B cell (primary cell): ENCODE results near the gene PTPRN2. TPM values are rescaled to one million over a fixed set of nuclear protein-coding genes. Genes with fewer than 3 reads are reported as not detected.

Source experiments
- ATAC-seq: fragments of 200-7000 bp; cut with Tn5 transposase; one replicate; pipeline ENCODE4 v1.10.0; 2021; ENCODE audit warnings: low read depth, mild to moderate bottlenecking, moderate number of reproducible peaks, moderate library complexity
- CTCF ChIA-PET: fragments of 350-600 bp; sonication (Branson Sonifier 250); formaldehyde crosslinking; loops from one replicate; lab custom pipeline; 2021; ENCODE audit warnings: antibody characterized with exemption, inconsistent platforms; lab: Charles Lee
- POLR2A ChIA-PET: fragments of 350-600 bp; sonication (Branson Sonifier 250); formaldehyde crosslinking; loops from one replicate; lab custom pipeline; 2021; ENCODE audit warnings: antibody characterized with exemption; lab: Charles Lee
- DNase-seq: peaks from one replicate; pipeline ENCODE4 v3.0.0; 2013
- H2AFZ ChIP-seq: 2 replicates; pipeline ENCODE4 v1.6.1; 2012; ENCODE audit warnings: mild to moderate bottlenecking, low read depth, low read length; ENCODE audit not compliant: insufficient read depth, poor library complexity, severe bottlenecking
- H3K27ac ChIP-seq, 2 donors: 1 replicate in 1 of 2; 2 replicates in 1 of 2; pipeline ENCODE4 v1.5.1; 2012 to 2013; ENCODE audit warnings: low read length in 2 of 2, mild to moderate bottlenecking in 2 of 2, moderate library complexity in 1 of 2
- H3K27me3 ChIP-seq, 4 experiments: fragments of 200-600 bp in 1 of 4; sonication (generic) in 1 of 4; replicated peaks in 1 of 4; 1 replicate in 2 of 4; 2 replicates in 2 of 4; pipeline versions ENCODE4 v1.6.1 to v1.7.0; 2013 to 2016; ENCODE audit warnings: low read length in 3 of 4, mild to moderate bottlenecking in 2 of 4, mixed read lengths in 1 of 4, moderate library complexity in 1 of 4; ENCODE audit not compliant: insufficient read depth in 4 of 4, control insufficient read depth in 3 of 4; ENCODE audit errors: control extremely low read depth in 1 of 4
- H3K36me3 ChIP-seq, 2 experiments: replicated peaks in 1 of 2; 1 replicate in 1 of 2; 2 replicates in 1 of 2; pipeline versions ENCODE4 v1.6.1 to v1.7.1; 2013; ENCODE audit warnings: low read length in 1 of 2; ENCODE audit not compliant: insufficient read depth in 2 of 2, control insufficient read depth in 1 of 2; ENCODE audit errors: control extremely low read depth in 1 of 2, extremely low read depth in 1 of 2
- H3K4me1 ChIP-seq, 2 donors: fragments of 200-600 bp in 1 of 2; sonication (generic) in 1 of 2; 1 replicate in 1 of 2; 2 replicates in 1 of 2; pipeline versions ENCODE4 v1.5.1 to v1.6.1; 2013 to 2017; ENCODE audit warnings: low read length in 2 of 2; ENCODE audit not compliant: control insufficient read depth in 2 of 2, insufficient read depth in 2 of 2
- H3K4me2 ChIP-seq: replicated peaks from 2 replicates; pipeline ENCODE3; 2012; ENCODE audit warnings: mild to moderate bottlenecking, low read depth, low read length; ENCODE audit not compliant: poor library complexity, severe bottlenecking
- H3K4me3 ChIP-seq, 5 experiments: fragments of 200-600 bp in 1 of 5; sonication (generic) in 1 of 5; 1 replicate in 3 of 5; 2 replicates in 2 of 5; pipeline versions ENCODE4 v1.5.1 to v1.7.0; 2011 to 2016; ENCODE audit warnings: low read length in 4 of 5, mild to moderate bottlenecking in 4 of 5, low read depth in 2 of 5, control low read depth in 1 of 5, moderate library complexity in 1 of 5; ENCODE audit not compliant: insufficient read depth in 1 of 5; ENCODE audit errors: control extremely low read depth in 1 of 5, extremely low read depth in 1 of 5
- H3K79me2 ChIP-seq: fragments of 200-600 bp; sonication (generic); one replicate; pipeline ENCODE4 v1.6.0; 2016; ENCODE audit warnings: low read length; ENCODE audit not compliant: control insufficient read depth, insufficient read depth
- H3K9ac ChIP-seq: fragments of 200-600 bp; sonication (generic); 2 replicates; pipeline ENCODE4 v1.6.1; 2017; ENCODE audit warnings: mild to moderate bottlenecking, low read length, moderate library complexity
- H3K9me3 ChIP-seq, 3 donors: one replicate each; pipeline versions ENCODE4 v1.6.1 to v1.7.1; 2013; ENCODE audit warnings: low read length in 2 of 3; ENCODE audit not compliant: control insufficient read depth in 2 of 3, insufficient read depth in 1 of 3; ENCODE audit errors: control extremely low read depth in 1 of 3
- H4K20me1 ChIP-seq: 2 replicates; pipeline ENCODE4 v1.6.0; 2012; ENCODE audit warnings: mild to moderate bottlenecking, low read length; ENCODE audit not compliant: insufficient read depth, control insufficient read depth, poor library complexity, severe bottlenecking
- H3K27ac Mint-ChIP-seq: one replicate; pipeline ENCODE4 v1.8.0; 2021; ENCODE audit warnings: mixed read lengths
- H3K27me3 Mint-ChIP-seq: one replicate; pipeline ENCODE4 v1.8.0; 2021; ENCODE audit warnings: mixed read lengths
- H3K4me1 Mint-ChIP-seq: one replicate; pipeline ENCODE4 v1.8.0; 2021; ENCODE audit warnings: mixed read lengths
- H3K4me3 Mint-ChIP-seq: one replicate; pipeline ENCODE4 v1.8.0; 2021; ENCODE audit warnings: mixed read lengths
- H3K9me3 Mint-ChIP-seq: one replicate; pipeline ENCODE4 v1.8.0; 2022; ENCODE audit warnings: mixed read lengths; ENCODE audit not compliant: insufficient read depth
- CTCF ChIP-seq: fragments of 200-600 bp; IDR thresholded peaks from one replicate; pipeline ENCODE4 v1.8.0; 2022; ENCODE audit warnings: antibody characterized with exemption, mild to moderate bottlenecking
- EZH2 ChIP-seq: IDR thresholded peaks from 2 replicates; pipeline ENCODE4 v1.6.1; 2012; ENCODE audit warnings: borderline replicate concordance, low read depth, mild to moderate bottlenecking, moderate library complexity, low read length; ENCODE audit not compliant: insufficient read depth, poor library complexity, severe bottlenecking
- WGBS: methylation state at CpG from one replicate; pipeline ENCODE4 v1.1.5; 2013; ENCODE audit warnings: missing lambda C conversion rate; ENCODE audit not compliant: insufficient coverage; 5-methylcytosine and 5-hydroxymethylcytosine counted together
- intact Hi-C: fragments of 100-400 bp; cut with micrococcal nuclease; formaldehyde crosslinking; loops from one replicate; pipeline ENCODE4 v1.10.0; 2022
- polyA plus RNA-seq: library from polyadenylated mRNA; depleted of rRNA; stranded (reverse); fragments of >200 nt; gene quantifications from 2 replicates; pipeline ENCODE4 v1.2.3, GENCODE V29; 2012
- total RNA-seq, 2 donors: library from RNA; stranded (reverse); fragments of 120-200 nt in 1 of 2; gene quantifications; 1 replicate in 1 of 2; 2 replicates in 1 of 2; pipeline versions ENCODE4 v1.2.3 to v1.2.4, GENCODE V29; 2013 to 2022

PTPRN2 gene
- total and polyA plus RNA-seq, 2 donors (not counting 1 experiment from before 2014, with no cell fraction given) = 2.0 to 5.0 TPM

- Histone ChIP-seq H3K9me3 (peaks cover 0 to 24% (median 0%) of the 10 kb centered on the region in 3 donors), H3K27me3 (no peaks in the 10 kb centered on the region), H4K20me1 (no peaks in the 10 kb centered on the region), H2AFZ (no peak overlapping the region), H3K4me1 (no peaks in the 10 kb centered on the region), H3K79me2 (no peaks in the 10 kb centered on the region), H3K36me3 (no peaks in the 10 kb centered on the region), H3K27ac (no peak overlapping the region), H3K4me3 (no peak overlapping the region), H3K9ac (no peak overlapping the region), H3K4me2 (no peak overlapping the region)
- no peak for DNase-seq
- peaks cover 4% of the 10 kb centered on the region for H3K27me3 Mint-ChIP-seq
- no peaks in the 10 kb centered on the region for H3K9me3 Mint-ChIP-seq
- TF ChIP-seq CTCF (no peak), EZH2 (no peak)
- intact Hi-C loops = no loop called here
- H3K4me1 Mint-ChIP-seq = no peaks in the 10 kb centered on the region
- 58% methylated on average over 8 of the region's 9 CpGs for WGBS
- ChIA-PET CTCF (no interaction called here), POLR2A (no interaction called here)
- H3K27ac Mint-ChIP-seq = no peak overlapping the region
- no peak overlapping the region for H3K4me3 Mint-ChIP-seq
- no peak for ATAC-seq
These were observed 696.7 kb downstream of the PTPRN2 start for GRCh38 chr7:157890921-157891401.

DNA sequence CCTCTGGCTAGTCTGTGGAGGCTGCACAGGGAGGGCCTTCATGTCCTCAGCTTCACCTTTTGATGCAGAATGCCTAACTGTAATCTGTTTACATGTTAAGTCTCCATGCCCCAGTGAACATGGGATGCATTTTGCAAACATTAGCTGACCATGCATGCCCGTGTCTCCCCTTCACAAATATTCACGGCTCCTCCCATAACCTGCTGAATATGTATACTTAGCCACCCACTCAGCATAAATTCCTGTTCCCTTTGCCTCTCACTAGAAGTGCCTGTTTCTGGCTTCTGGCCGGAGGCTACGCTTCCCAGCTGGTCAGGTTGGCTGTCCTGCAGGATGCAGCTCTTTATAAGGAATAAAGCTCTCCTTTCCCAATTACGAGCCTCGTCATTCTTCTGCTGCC, 698.1 kb downstream of the PTPRN2 start:
- no peaks in the 10 kb centered on the region for H4K20me1 ChIP-seq
- no peaks in the 10 kb centered on the region for H3K27me3 ChIP-seq
- no peaks in the 10 kb centered on the region for H3K9me3 Mint-ChIP-seq
- H3K27ac Mint-ChIP-seq = no peak overlapping the region
- no peaks in the 10 kb centered on the region for H3K4me1 ChIP-seq
- WGBS = 91% methylated on average over 3 of the region's 6 CpGs
- H3K36me3 ChIP-seq = no peaks in the 10 kb centered on the region
- H3K4me3 ChIP-seq = no peak overlapping the region
- POLR2A ChIA-PET = no interaction called here
- DNase-seq (no peak), ATAC-seq (no peak)
- H3K27ac ChIP-seq = no peak overlapping the region
- no peak overlapping the region for H3K4me2 ChIP-seq
- no peaks in the 10 kb centered on the region for H3K79me2 ChIP-seq
- peaks cover 0 to 39% (median 0%) of the 10 kb centered on the region in 3 donors for H3K9me3 ChIP-seq
- CTCF ChIA-PET = no interaction called here
- intact Hi-C loops = no loop called here
- H3K9ac ChIP-seq = no peak overlapping the region
- TF ChIP-seq CTCF (no peak), EZH2 (no peak)
- peaks cover 4% of the 10 kb centered on the region for H3K27me3 Mint-ChIP-seq
- no peak overlapping the region for H3K4me3 Mint-ChIP-seq
- no peak overlapping the region for H2AFZ ChIP-seq
- H3K4me1 Mint-ChIP-seq = no peaks in the 10 kb centered on the region
